Nephron (organoid): Measurements from ENCODE around the gene STRN4.
A peak's percentile ranks its signal among the peaks of the same experiment; 100 is the strongest.

ENCODE experiments used
- H3K27ac Mint-ChIP-seq, 3 experiments: 2 replicates each; pipeline ENCODE4 v1.8.0; 2020; ENCODE audit warnings: mixed read lengths in 3 of 3, mild to moderate bottlenecking in 2 of 3, moderate library complexity in 1 of 3
- H3K27me3 Mint-ChIP-seq: 2 replicates; pipeline ENCODE4 v1.8.0; 2021; ENCODE audit warnings: low read depth, mild to moderate bottlenecking, moderate library complexity, mixed read lengths
- H3K36me3 Mint-ChIP-seq: 2 replicates; pipeline ENCODE4 v1.8.0; 2020; ENCODE audit warnings: low read depth, mixed read lengths
- H3K4me1 Mint-ChIP-seq: 2 replicates; pipeline ENCODE4 v1.8.0; 2020; ENCODE audit warnings: mixed read lengths
- H3K4me3 Mint-ChIP-seq, 3 experiments: 2 replicates each; pipeline ENCODE4 v1.8.0; 2020; ENCODE audit warnings: mild to moderate bottlenecking in 3 of 3, mixed read lengths in 3 of 3, moderate library complexity in 2 of 3
- H3K9me3 Mint-ChIP-seq: 2 replicates; pipeline ENCODE4 v1.8.0; 2020; ENCODE audit warnings: mixed read lengths
- CTCF ChIP-seq, 3 experiments: fragments of 200-600 bp; sonication (generic); IDR thresholded peaks; one replicate each; pipeline ENCODE4 v1.5.0; 2021; ENCODE audit warnings: antibody characterized with exemption in 3 of 3; ENCODE audit not compliant: unreplicated experiment in 3 of 3

Gene STRN4

GRCh38 chr19:46732966-46733689 is 13.1 kb downstream of the STRN4 start:
- Mint-ChIP-seq H3K27ac (no peak overlapping the region), H3K4me1 (peaks cover 24% of the 10 kb centered on the region), H3K27me3 (no peaks in the 10 kb centered on the region), H3K4me3 (no peak overlapping the region), H3K36me3 (peaks cover 55% of the 10 kb centered on the region), H3K9me3 (no peaks in the 10 kb centered on the region)
- TF ChIP-seq CTCF (IDR thresholded peaks at IDR 0.05; ENCODE audit: unreplicated experiment in 3 of 3) = no peak

- Mint-ChIP-seq H3K9me3 (no peaks in the 10 kb centered on the region), H3K4me1 (peaks cover 21% of the 10 kb centered on the region), H3K36me3 (peaks cover 47% of the 10 kb centered on the region), H3K27me3 (no peaks in the 10 kb centered on the region), H3K27ac (peak overlapping the region; percentile 18 to 37 (median 27)), H3K4me3 (no peak overlapping the region)
- TF ChIP-seq CTCF (IDR thresholded peaks at IDR 0.05; ENCODE audit: unreplicated experiment in 3 of 3) = no peak
Observed at GRCh38 chr19:46732172-46732938, 13.9 kb downstream of the STRN4 start.

- no peak overlapping the region for H3K4me3 Mint-ChIP-seq
- H3K36me3 Mint-ChIP-seq = peaks cover 46% of the 10 kb centered on the region
- H3K9me3 Mint-ChIP-seq = no peaks in the 10 kb centered on the region
- H3K27ac Mint-ChIP-seq = peak overlapping the region; percentile 18 to 37 (median 27)
- TF ChIP-seq CTCF (IDR thresholded peaks at IDR 0.05; ENCODE audit: unreplicated experiment in 3 of 3) = no peak
- no peaks in the 10 kb centered on the region for H3K27me3 Mint-ChIP-seq
- peaks cover 25% of the 10 kb centered on the region for H3K4me1 Mint-ChIP-seq
Observed at GRCh38 chr19:46731584-46731983, 14.7 kb downstream of the STRN4 start.

- H3K27me3 Mint-ChIP-seq = no peaks in the 10 kb centered on the region
- H3K36me3 Mint-ChIP-seq = peaks cover 47% of the 10 kb centered on the region
- peaks cover 28% of the 10 kb centered on the region for H3K4me1 Mint-ChIP-seq
- H3K4me3 Mint-ChIP-seq = no peak overlapping the region
- no peak for TF ChIP-seq CTCF (IDR thresholded peaks at IDR 0.05; ENCODE audit: unreplicated experiment in 3 of 3)
- peak overlapping the region in 2 of 3 experiments; percentile 15 to 37 for H3K27ac Mint-ChIP-seq
- H3K9me3 Mint-ChIP-seq = no peaks in the 10 kb centered on the region
Observed at GRCh38 chr19:46731007-46731501, 15.2 kb downstream of the STRN4 start.

- peaks cover 33% of the 10 kb centered on the region for H3K4me1 Mint-ChIP-seq
- no peak for TF ChIP-seq CTCF (IDR thresholded peaks at IDR 0.05; ENCODE audit: unreplicated experiment in 3 of 3)
- peaks cover 52% of the 10 kb centered on the region for H3K36me3 Mint-ChIP-seq
- peak overlapping the region in 2 of 3 experiments; percentile 15 to 37 for H3K27ac Mint-ChIP-seq
- H3K9me3 Mint-ChIP-seq = no peaks in the 10 kb centered on the region
- no peak overlapping the region for H3K4me3 Mint-ChIP-seq
- H3K27me3 Mint-ChIP-seq = no peaks in the 10 kb centered on the region
Observed at GRCh38 chr19:46730595-46730994, 15.7 kb downstream of the STRN4 start.
